Adrenal gland (tissue), 12 donors: ENCODE data around the gene CDKL1. TPM values are rescaled to one million over a fixed set of nuclear protein-coding genes. Genes with fewer than 3 reads are reported as not detected.

Experiments
- DNase-seq, 7 donors: peaks; one replicate each; pipeline ENCODE4 v3.0.0-alpha.2; 2019 to 2020
- H3K27ac ChIP-seq, 5 donors: fragments of 200-600 bp; sonication (generic) in 4 of 5; 1 replicate in 3 of 5; 2 replicates in 2 of 5; pipeline versions ENCODE4 v1.5.1 to v1.8.0; 2016 to 2020; ENCODE audit warnings: mild to moderate bottlenecking in 1 of 5
- H3K27me3 ChIP-seq: fragments of 200-600 bp; 2 replicates; pipeline ENCODE4 v1.8.0; 2021
- H3K36me3 ChIP-seq, 2 donors: fragments of 200-600 bp; replicated peaks in 1 of 2; 1 replicate in 1 of 2; 2 replicates in 1 of 2; pipeline versions ENCODE4 v1.5.1 to v1.8.0; 2018 to 2022
- H3K4me1 ChIP-seq, 2 donors: fragments of 200-600 bp; replicated peaks in 1 of 2; 1 replicate in 1 of 2; 2 replicates in 1 of 2; pipeline versions ENCODE4 v1.5.1 to v1.8.0; 2018 to 2021
- H3K4me3 ChIP-seq, 4 donors: fragments of 200-600 bp; sonication (generic) in 3 of 4; one replicate each; pipeline ENCODE4 v1.5.1; 2016 to 2018
- H3K9me3 ChIP-seq, 3 donors: fragments of 200-600 bp; sonication (generic) in 1 of 3; replicated peaks in 1 of 3; 1 replicate in 2 of 3; 2 replicates in 1 of 3; pipeline versions ENCODE4 v1.5.1 to v1.8.0; 2016 to 2021
- POLR2A ChIP-seq, 2 donors: fragments of 450-650 bp; IDR thresholded peaks; one replicate each; pipeline ENCODE4 v1.6.1; 2017; ENCODE audit warnings: antibody characterized with exemption in 2 of 2, mild to moderate bottlenecking in 2 of 2, moderate library complexity in 1 of 2
- WGBS, 4 donors: extraction: QIAGEN DNeasy Blood & Tissue Kit in 2 of 4; methylation state at CpG; one replicate each; pipeline versions ENCODE4 v1.1.5 to v1.1.7; 2013 to 2017; 5-methylcytosine and 5-hydroxymethylcytosine counted together
- intact Hi-C, 2 donors: fragments of 100-400 bp; cut with DNase I; formaldehyde crosslinking; loops; one replicate each; pipeline versions ENCODE4 v1.14.1 to v1.15.0; 2022 to 2023
- polyA plus RNA-seq, 3 donors: library from polyadenylated mRNA; stranded (reverse); fragments of 200-250 nt in 2 of 3; fragments of 350-450 nt in 1 of 3; fragmentation: Illumina TruSeq in 1 of 3; extraction: RNeasy Lipid Tissue Mini Kit (QIAGEN cat#74804) in 1 of 3; gene quantifications; one replicate each; pipeline ENCODE4 v1.2.3, GENCODE V29; 2013 to 2014
- total RNA-seq, 9 donors: library from RNA; depleted of rRNA in 4 of 9; stranded (reverse); fragments of >200 nt in 4 of 9; fragments of 120-200 nt in 1 of 9; fragmentation: NEBNext Ultra II Directional in 1 of 9; extraction: Animal tissue kit (Norgen Biotek cat#: 25700) in 1 of 9; gene quantifications; one replicate each; pipeline versions ENCODE4 v1.1.0 to v1.2.4, GENCODE V29; 2013 to 2023
- TF ChIP-seq, protein P1 (sequence below), 6 experiments: fragments of 450-650 bp in 4 of 6; fragments of 200-600 bp in 2 of 6; sonication (generic) in 1 of 6; IDR thresholded peaks; 1 replicate in 5 of 6; 2 replicates in 1 of 6; pipeline versions ENCODE4 v1.5.1 to v1.8.0; 2016 to 2021; ENCODE audit warnings: antibody characterized with exemption in 6 of 6, mild to moderate bottlenecking in 2 of 6, moderate library complexity in 1 of 6
- donor health status: healthy with polysubstance abuse.
- donor health status: Bipolar disorder and iron deficiency.
- donor health status: DM: yes; HTN: yes; CAD: no.
- donor health status: DM: no; HTN: no; CAD: no.
- donor health status: DM: no; HTN: no; CAD: no.
- donor health status: DM: yes; HTN: yes; CAD: no.

The CDKL1 gene
- total and polyA plus RNA-seq, 12 donors, result 1.5 to 17.2 (median 7.6) TPM

DNA sequence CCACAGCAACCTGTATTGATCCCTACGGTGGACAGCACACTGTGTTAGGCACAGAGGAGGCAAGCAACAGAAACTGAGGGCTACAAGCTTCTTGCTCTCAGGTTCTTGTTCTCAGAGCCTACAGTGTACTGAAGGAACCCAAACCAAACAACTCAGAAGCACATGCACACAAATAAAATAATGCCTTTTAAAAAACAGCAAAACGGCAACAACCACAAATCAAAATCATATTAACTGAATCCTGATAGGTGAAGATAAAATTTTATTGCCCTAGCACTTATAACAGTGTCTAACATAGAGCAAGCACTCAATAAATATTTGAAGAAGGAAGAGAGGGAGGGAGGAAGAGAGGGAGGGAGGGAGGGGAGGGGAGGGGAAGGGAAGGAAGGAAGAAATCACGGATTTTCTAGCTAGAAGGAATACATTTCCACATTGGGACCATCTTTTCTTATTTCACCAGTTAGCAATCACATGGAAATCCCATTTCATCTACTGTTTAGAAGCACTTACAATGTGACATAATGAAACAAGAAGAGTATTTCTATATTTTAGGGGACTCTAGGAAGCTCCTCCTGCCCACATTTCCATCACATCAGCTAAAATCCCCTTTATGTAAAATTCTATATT is 57.4 kb downstream of the CDKL1 start:
- no peak overlapping the region for H3K4me3 ChIP-seq
- H3K27me3 ChIP-seq, result no peaks in the 10 kb centered on the region
- TF ChIP-seq, protein P1, sequence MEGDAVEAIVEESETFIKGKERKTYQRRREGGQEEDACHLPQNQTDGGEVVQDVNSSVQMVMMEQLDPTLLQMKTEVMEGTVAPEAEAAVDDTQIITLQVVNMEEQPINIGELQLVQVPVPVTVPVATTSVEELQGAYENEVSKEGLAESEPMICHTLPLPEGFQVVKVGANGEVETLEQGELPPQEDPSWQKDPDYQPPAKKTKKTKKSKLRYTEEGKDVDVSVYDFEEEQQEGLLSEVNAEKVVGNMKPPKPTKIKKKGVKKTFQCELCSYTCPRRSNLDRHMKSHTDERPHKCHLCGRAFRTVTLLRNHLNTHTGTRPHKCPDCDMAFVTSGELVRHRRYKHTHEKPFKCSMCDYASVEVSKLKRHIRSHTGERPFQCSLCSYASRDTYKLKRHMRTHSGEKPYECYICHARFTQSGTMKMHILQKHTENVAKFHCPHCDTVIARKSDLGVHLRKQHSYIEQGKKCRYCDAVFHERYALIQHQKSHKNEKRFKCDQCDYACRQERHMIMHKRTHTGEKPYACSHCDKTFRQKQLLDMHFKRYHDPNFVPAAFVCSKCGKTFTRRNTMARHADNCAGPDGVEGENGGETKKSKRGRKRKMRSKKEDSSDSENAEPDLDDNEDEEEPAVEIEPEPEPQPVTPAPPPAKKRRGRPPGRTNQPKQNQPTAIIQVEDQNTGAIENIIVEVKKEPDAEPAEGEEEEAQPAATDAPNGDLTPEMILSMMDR (IDR thresholded peaks at IDR 0.05), result no peak
- TF ChIP-seq POLR2A (IDR thresholded peaks at IDR 0.05), result no peak
- H3K36me3 ChIP-seq, result no peaks in the 10 kb centered on the region
- H3K9me3 ChIP-seq, result no peaks in the 10 kb centered on the region
- 68 to 75% (median 72%) methylated on average over 3 of the region's 3 CpGs for WGBS, 4 donors
- no peak overlapping the region for H3K27ac ChIP-seq
- H3K4me1 ChIP-seq, result peaks cover 7 to 41% of the 10 kb centered on the region in 2 donors
- intact Hi-C loops, result no loop called here
- no peak for DNase-seq

DNA sequence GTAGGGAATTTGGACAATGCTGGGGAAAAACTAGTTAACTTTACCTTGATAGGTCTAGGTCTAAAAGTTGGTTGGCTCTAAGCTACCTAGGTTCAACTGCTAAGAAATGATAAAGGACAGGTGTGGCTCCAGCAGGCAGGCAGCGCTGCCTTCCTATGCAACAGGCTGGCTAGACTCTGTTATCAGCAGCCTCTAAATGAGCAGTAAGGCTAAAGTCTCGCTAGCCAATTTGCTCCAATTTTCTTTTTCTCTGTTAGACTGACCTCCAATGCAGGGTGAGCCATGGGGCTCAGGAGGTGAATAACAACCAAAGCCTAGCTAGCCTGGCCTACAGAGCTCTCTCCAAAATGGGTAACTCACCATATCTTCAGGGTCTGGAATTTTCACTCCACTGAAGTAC is 58.1 kb downstream of the CDKL1 start:
- Histone ChIP-seq H3K27me3 (no peaks in the 10 kb centered on the region), H3K4me3 (no peak overlapping the region), H3K36me3 (no peaks in the 10 kb centered on the region), H3K4me1 (peaks cover 7 to 41% of the 10 kb centered on the region in 2 donors), H3K27ac (no peak overlapping the region), H3K9me3 (no peaks in the 10 kb centered on the region)
- no peak for DNase-seq
- intact Hi-C loops, result no loop called here
- 90 to 98% (median 96%) methylated on average over 2 of the region's 2 CpGs for WGBS, 4 donors
- no peak for TF ChIP-seq POLR2A (IDR thresholded peaks at IDR 0.05)

DNA sequence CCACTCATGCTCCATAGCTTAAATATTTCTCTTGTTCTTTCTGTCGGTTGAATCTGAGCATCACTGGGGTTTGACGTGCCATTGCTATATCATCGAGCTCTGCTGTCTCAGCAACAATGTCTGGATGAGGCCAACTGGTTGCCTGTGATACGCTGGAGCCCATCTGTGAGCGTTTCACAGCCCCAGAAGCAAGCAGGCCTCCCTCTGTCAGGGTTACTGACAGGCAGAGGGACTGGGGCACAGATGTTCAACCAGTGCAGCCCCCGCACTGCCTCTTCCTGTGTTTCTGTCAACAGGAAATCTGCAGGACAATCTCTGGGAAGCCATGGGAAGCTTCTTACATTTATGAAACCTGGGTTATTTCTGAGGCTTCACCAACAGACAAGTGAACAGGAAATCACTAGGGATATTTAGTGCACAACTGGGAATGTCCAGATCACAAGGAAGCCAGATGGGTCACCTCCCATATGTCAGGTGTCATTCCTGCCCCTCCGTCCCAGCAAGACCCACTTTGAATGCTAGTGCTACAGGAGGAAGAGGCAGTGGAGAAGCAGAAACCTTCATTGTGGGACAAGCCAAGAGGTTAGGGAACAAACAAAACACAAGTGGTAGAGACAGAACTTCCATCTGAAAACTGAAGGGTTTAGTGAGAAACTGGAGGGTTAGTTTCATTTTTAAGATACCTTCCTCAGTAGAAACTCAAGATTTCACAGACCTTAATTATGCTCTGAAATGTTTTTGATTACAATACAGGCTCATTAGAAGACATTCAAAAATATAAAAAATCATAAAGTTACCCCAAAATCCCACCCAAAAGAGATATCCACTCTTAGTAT is 60.5 kb downstream of the CDKL1 start:
- Histone ChIP-seq H3K27ac (peak overlapping the region in 2 of 5 donors; percentile 70 to 79), H3K27me3 (no peaks in the 10 kb centered on the region), H3K4me1 (peaks cover 0 to 25% of the 10 kb centered on the region in 2 donors), H3K9me3 (no peaks in the 10 kb centered on the region), H3K36me3 (no peaks in the 10 kb centered on the region), H3K4me3 (no peak overlapping the region)
- TF ChIP-seq, protein P1 (IDR thresholded peaks at IDR 0.05), result no peak
- TF ChIP-seq POLR2A (IDR thresholded peaks at IDR 0.05), result no peak
- WGBS, 4 donors, result 35 to 50% (median 47%) methylated on average over 7 of the region's 7 CpGs
- intact Hi-C loops, result no loop called here
- peak in 4 of 7 donors; percentile 26 to 76 (median 34) for DNase-seq

DNA sequence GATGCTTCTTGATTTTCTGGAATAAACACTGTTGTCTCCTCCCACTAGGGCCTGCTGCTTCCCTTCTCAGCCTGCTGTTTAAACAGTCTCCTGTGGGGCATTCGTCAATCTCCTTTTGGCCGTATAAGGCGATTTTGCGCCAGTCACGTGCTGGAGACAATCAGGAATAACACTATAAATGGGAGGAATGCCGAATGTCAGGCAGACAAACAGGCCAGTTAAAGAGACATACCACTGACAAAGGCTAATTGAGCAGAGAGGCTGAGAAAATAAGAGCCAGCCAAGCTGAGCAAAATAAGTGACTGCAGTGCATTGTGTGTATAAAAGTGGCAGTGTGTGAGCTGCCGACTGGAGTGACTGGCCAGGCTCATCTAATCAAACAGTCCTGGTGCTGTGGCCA is 61.3 kb downstream of the CDKL1 start:
- TF ChIP-seq, protein P1 (IDR thresholded peaks at IDR 0.05), result peak in 2 of 6 experiments; percentile 6 to 22
- TF ChIP-seq POLR2A (IDR thresholded peaks at IDR 0.05), result no peak
- Histone ChIP-seq H3K27me3 (no peaks in the 10 kb centered on the region), H3K4me1 (peaks cover 0 to 25% of the 10 kb centered on the region in 2 donors), H3K36me3 (no peaks in the 10 kb centered on the region), H3K4me3 (no peak overlapping the region), H3K27ac (peak overlapping the region in 2 of 5 donors; percentile 70 to 79), H3K9me3 (no peaks in the 10 kb centered on the region)
- intact Hi-C loops, result no loop called here
- peak in 5 of 7 donors; percentile 20 to 84 (median 36) for DNase-seq
- 44 to 55% (median 50%) methylated on average over 7 of the region's 7 CpGs for WGBS, 4 donors
